MM.1S (cell line): ENCODE measurements around the gene RFX7.
"Not testable (repeated sequence)": the region's sequence is repeated elsewhere in the genome, so short reads cannot be mapped to it uniquely, and the experiment has no call there.

ENCODE experiments used
- DNase-seq: peaks from one replicate; pipeline ENCODE4 v3.0.0-alpha.2; 2015
- H2AFZ ChIP-seq: fragments of 300-600 bp; sonication (generic); 2 replicates; pipeline ENCODE4 v1.6.0; 2016; ENCODE audit warnings: antibody characterized with exemption, low read length
- H3F3A ChIP-seq: fragments of 300-600 bp; sonication (generic); 2 replicates; pipeline ENCODE4 v1.6.1; 2016; ENCODE audit warnings: mild to moderate bottlenecking, antibody characterized with exemption, low read length, moderate library complexity, mixed read lengths; ENCODE audit not compliant: insufficient read depth
- H3K27ac ChIP-seq: fragments of 300-600 bp; sonication (generic); 2 replicates; pipeline ENCODE4 v1.5.1; 2016; ENCODE audit warnings: mild to moderate bottlenecking, low read length
- H3K27me3 ChIP-seq: fragments of 300-600 bp; sonication (generic); replicated peaks from 2 replicates; pipeline ENCODE4 v1.6.0; 2016; ENCODE audit warnings: low read length; ENCODE audit not compliant: insufficient read depth
- H3K36me3 ChIP-seq: fragments of 300-600 bp; sonication (generic); replicated peaks from 2 replicates; pipeline ENCODE4 v1.6.1; 2016; ENCODE audit warnings: mild to moderate bottlenecking, low read length, mixed read lengths; ENCODE audit not compliant: insufficient read depth
- H3K4me1 ChIP-seq: fragments of 300-600 bp; sonication (generic); 2 replicates; pipeline ENCODE4 v1.6.1; 2016; ENCODE audit warnings: low read length, mixed read lengths
- H3K4me2 ChIP-seq: fragments of 300-600 bp; sonication (generic); 2 replicates; pipeline ENCODE4 v1.6.0; 2016; ENCODE audit warnings: low read depth, low read length
- H3K4me3 ChIP-seq: fragments of 300-600 bp; sonication (generic); 2 replicates; pipeline ENCODE4 v1.5.1; 2016; ENCODE audit warnings: low read length, mixed read lengths
- H3K79me2 ChIP-seq: fragments of 300-600 bp; sonication (generic); 2 replicates; pipeline ENCODE4 v1.6.1; 2016; ENCODE audit warnings: mixed run types, low read length, mixed read lengths
- H3K9ac ChIP-seq: fragments of 300-600 bp; sonication (generic); 2 replicates; pipeline ENCODE4 v1.6.1; 2016; ENCODE audit warnings: low read length, mixed read lengths
- H3K9me2 ChIP-seq: fragments of 300-600 bp; sonication (generic); replicated peaks from 2 replicates; pipeline ENCODE4 v1.6.1; 2016; ENCODE audit warnings: mild to moderate bottlenecking, low read length, mixed read lengths; ENCODE audit not compliant: insufficient read depth
- H3K9me3 ChIP-seq: fragments of 300-600 bp; sonication (generic); replicated peaks from 2 replicates; pipeline ENCODE4 v1.6.1; 2016; ENCODE audit warnings: mild to moderate bottlenecking, low read length, mixed read lengths; ENCODE audit not compliant: insufficient read depth
- H4K20me1 ChIP-seq: fragments of 300-600 bp; sonication (generic); 2 replicates; pipeline ENCODE4 v1.6.1; 2016; ENCODE audit warnings: mild to moderate bottlenecking, low read length, moderate library complexity, mixed read lengths; ENCODE audit not compliant: insufficient read depth
- EZH2 ChIP-seq: fragments of 300-600 bp; sonication (generic); optimal IDR thresholded peaks from 2 replicates; pipeline ENCODE3; 2017; ENCODE audit warnings: low read depth, mild to moderate bottlenecking, antibody characterized with exemption, low read length, mixed read lengths
- EZH2phosphoT487 ChIP-seq: fragments of 300-600 bp; sonication (generic); IDR thresholded peaks from 2 replicates; pipeline ENCODE4 v1.6.1; 2018; ENCODE audit warnings: antibody characterized with exemption, low read length
- TF ChIP-seq, protein P1 (sequence below): fragments of 300-600 bp; sonication (generic); IDR thresholded peaks from 2 replicates; pipeline ENCODE4 v1.5.1; 2016; ENCODE audit warnings: antibody characterized with exemption, low read length, mixed read lengths

The RFX7 gene

GRCh38 chr15:56207092-56207491, 36.6 kb downstream of the RFX7 start:
- no peak for TF ChIP-seq EZH2phosphoT487
- TF ChIP-seq EZH2 = no peak
- TF ChIP-seq, protein P1, sequence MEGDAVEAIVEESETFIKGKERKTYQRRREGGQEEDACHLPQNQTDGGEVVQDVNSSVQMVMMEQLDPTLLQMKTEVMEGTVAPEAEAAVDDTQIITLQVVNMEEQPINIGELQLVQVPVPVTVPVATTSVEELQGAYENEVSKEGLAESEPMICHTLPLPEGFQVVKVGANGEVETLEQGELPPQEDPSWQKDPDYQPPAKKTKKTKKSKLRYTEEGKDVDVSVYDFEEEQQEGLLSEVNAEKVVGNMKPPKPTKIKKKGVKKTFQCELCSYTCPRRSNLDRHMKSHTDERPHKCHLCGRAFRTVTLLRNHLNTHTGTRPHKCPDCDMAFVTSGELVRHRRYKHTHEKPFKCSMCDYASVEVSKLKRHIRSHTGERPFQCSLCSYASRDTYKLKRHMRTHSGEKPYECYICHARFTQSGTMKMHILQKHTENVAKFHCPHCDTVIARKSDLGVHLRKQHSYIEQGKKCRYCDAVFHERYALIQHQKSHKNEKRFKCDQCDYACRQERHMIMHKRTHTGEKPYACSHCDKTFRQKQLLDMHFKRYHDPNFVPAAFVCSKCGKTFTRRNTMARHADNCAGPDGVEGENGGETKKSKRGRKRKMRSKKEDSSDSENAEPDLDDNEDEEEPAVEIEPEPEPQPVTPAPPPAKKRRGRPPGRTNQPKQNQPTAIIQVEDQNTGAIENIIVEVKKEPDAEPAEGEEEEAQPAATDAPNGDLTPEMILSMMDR = no peak
- H4K20me1 ChIP-seq = peaks cover 64% of the 10 kb centered on the region
- DNase-seq = peak; percentile 55

GRCh38 chr15:56205061-56205876, 38.4 kb downstream of the RFX7 start:
- no peak for TF ChIP-seq EZH2phosphoT487
- TF ChIP-seq EZH2 = no peak
- TF ChIP-seq, protein P1 = no peak
- Histone ChIP-seq H3K9me3 (no peaks in the 10 kb centered on the region), H3K9ac (no peak overlapping the region), H3K4me1 (peaks cover 14% of the 10 kb centered on the region; the same call in 1 of the 2 replicates), H3K79me2 (peaks cover 88% of the 10 kb centered on the region), H3K4me3 (no peak overlapping the region), H2AFZ (no peak overlapping the region), H3K4me2 (no peak overlapping the region), H4K20me1 (peaks cover 59% of the 10 kb centered on the region), H3K27me3 (0 out of 2 replicates have a peak, but pooled peaks cover 11% of the 10 kb centered on the region), H3F3A (0 out of 2 replicates have a peak, but pooled peaks cover 5% of the 10 kb centered on the region), H3K27ac (no peak overlapping the region), H3K36me3 (no peaks in the 10 kb centered on the region), H3K9me2 (no peaks in the 10 kb centered on the region)
- DNase-seq = no peak

More at GRCh38 chr15:56207092-56207491, 36.6 kb downstream of the RFX7 start:
- Histone ChIP-seq H3K4me3 (no peak overlapping the region), H3K4me1 (peaks cover 14% of the 10 kb centered on the region; the same call in 1 of the 2 replicates), H3K79me2 (peaks cover 95% of the 10 kb centered on the region), H3F3A (0 out of 2 replicates have a peak, but pooled peaks cover 5% of the 10 kb centered on the region), H3K9me3 (no peaks in the 10 kb centered on the region), H3K27me3 (0 out of 2 replicates have a peak, but pooled peaks cover 11% of the 10 kb centered on the region), H3K4me2 (no peak overlapping the region), H3K9me2 (no peaks in the 10 kb centered on the region), H3K9ac (no peak overlapping the region), H3K36me3 (no peaks in the 10 kb centered on the region), H3K27ac (no peak overlapping the region), H2AFZ (no peak overlapping the region)

DNA sequence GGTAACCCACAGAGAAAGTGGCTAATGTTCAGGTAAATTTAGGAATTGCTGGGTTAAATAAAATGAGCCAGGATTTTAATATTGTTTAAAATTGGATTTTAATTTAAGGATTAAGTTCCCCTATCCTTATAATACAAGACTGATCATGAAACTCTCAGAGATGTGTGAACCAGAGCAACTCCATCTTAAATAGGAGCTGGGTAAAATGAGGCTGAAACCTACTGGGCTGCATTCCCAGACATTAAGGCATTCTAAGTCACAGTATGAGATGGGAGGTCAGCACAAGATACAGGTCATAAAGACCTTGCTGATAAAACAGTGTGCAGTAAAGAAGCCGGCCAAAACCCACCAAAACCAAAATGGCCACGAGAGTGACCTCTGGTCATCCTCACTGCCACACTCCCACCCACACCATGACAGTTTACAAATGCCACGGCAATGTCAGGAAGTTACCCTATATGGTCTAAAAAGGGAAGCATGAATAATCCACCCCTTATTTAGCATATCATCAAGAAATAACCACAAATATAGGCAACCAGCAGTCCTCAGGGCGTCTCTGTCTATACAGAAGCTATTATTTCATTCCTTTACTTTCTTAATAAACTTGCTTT, 40.3 kb downstream of the RFX7 start:
- not testable (repeated sequence) for DNase-seq, H2AFZ ChIP-seq, H3K9me3 ChIP-seq, H3K4me3 ChIP-seq, H3K27ac ChIP-seq, H3F3A ChIP-seq, H3K27me3 ChIP-seq, H3K36me3 ChIP-seq, H3K9me2 ChIP-seq, H3K4me2 ChIP-seq, H3K9ac ChIP-seq
- Histone ChIP-seq H3K4me1 (peaks cover 14% of the 10 kb centered on the region; the same call in 1 of the 2 replicates), H4K20me1 (peaks cover 48% of the 10 kb centered on the region), H3K79me2 (peaks cover 88% of the 10 kb centered on the region)
